GM20431 (cell line): ENCODE results near the gene AVEN.

Source experiments
- in situ Hi-C: fragments of 300-500 bp; cut with MseI, MboI; formaldehyde crosslinking; loops from one replicate; pipeline ENCODE4 v1.15.0; 2020; ENCODE audit warnings: low sequenced_read_pairs; ENCODE audit not compliant: unreplicated experiment

Gene AVEN

GRCh38 chr15:33941279-33942063 is 97.5 kb downstream of the AVEN start:
- in situ Hi-C loops: no loop called here

- in situ Hi-C loops: no loop called here
Observed at GRCh38 chr15:33934921-33935320, 104.1 kb downstream of the AVEN start.

- in situ Hi-C loops: no loop called here
Observed at GRCh38 chr15:33934396-33934795, 104.6 kb downstream of the AVEN start.

- in situ Hi-C loops: no loop called here
Observed at GRCh38 chr15:33932734-33933133, 106.3 kb downstream of the AVEN start.

GRCh38 chr15:33926260-33926659 is 112.7 kb downstream of the AVEN start:
- in situ Hi-C loops: no loop called here

GRCh38 chr15:33923446-33923845 is 115.6 kb downstream of the AVEN start:
- in situ Hi-C loops: no loop called here

- in situ Hi-C loops: no loop called here
Observed at GRCh38 chr15:33915571-33916407, 123.2 kb downstream of the AVEN start.

- in situ Hi-C loops: no loop called here
Observed at GRCh38 chr15:33913459-33913858, 125.5 kb downstream of the AVEN start.

- in situ Hi-C loops: no loop called here
Observed at GRCh38 chr15:33912326-33912725, 126.7 kb downstream of the AVEN start.

GRCh38 chr15:33910741-33911140 is 128.3 kb downstream of the AVEN start:
- in situ Hi-C loops: no loop called here

GRCh38 chr15:33908406-33908805 is 130.6 kb downstream of the AVEN start:
- in situ Hi-C loops: no loop called here

- in situ Hi-C loops: no loop called here
Observed at GRCh38 chr15:33907326-33907725, 131.7 kb downstream of the AVEN start.

GRCh38 chr15:33903661-33904060 is 135.3 kb downstream of the AVEN start:
- in situ Hi-C loops: no loop called here

- in situ Hi-C loops: no loop called here
Observed at GRCh38 chr15:33902043-33902442, 137.0 kb downstream of the AVEN start.

- in situ Hi-C loops: no loop called here
Observed at GRCh38 chr15:33894193-33894592, 144.8 kb downstream of the AVEN start.

- in situ Hi-C loops: no loop called here
Observed at GRCh38 chr15:33888176-33888575, 150.8 kb downstream of the AVEN start.

- in situ Hi-C loops: no loop called here
Observed at GRCh38 chr15:33882921-33883320, 156.1 kb downstream of the AVEN start.

GRCh38 chr15:33874156-33874555 is 164.8 kb downstream of the AVEN start:
- in situ Hi-C loops: no loop called here

- in situ Hi-C loops: no loop called here
Observed at GRCh38 chr15:33872416-33873106, 166.4 kb downstream of the AVEN start.

GRCh38 chr15:33871980-33872379 is 167.0 kb downstream of the AVEN start:
- in situ Hi-C loops: no loop called here
